IMR-90 (cell line): ENCODE results near the gene PLEKHB2. TPM values are rescaled to one million over a fixed set of nuclear protein-coding genes. Genes with fewer than 3 reads are reported as not detected.

Experiments used
- ATAC-seq: fragments of 200-7000 bp; cut with Tn5 transposase; 2 replicates; pipeline ENCODE4 v1.9.1; 2020; ENCODE audit warnings: low read depth, mild to moderate bottlenecking, moderate library complexity
- BruUV-seq: library from RNA; stranded (reverse); fragments of 400-500 nt; replicated peaks from 2 replicates; lab custom pipeline; 2021; lab: Mats Ljungman, UMichigan
- CTCF ChIA-PET: fragments of 300-600 bp; formaldehyde crosslinking; extraction: SDS; loops from one replicate; lab custom pipeline; 2021; ENCODE audit warnings: antibody characterized with exemption; lab: Yijun Ruan, JAX
- POLR2A ChIA-PET: fragments of 300-600 bp; sonication (Branson Sonifier 250); formaldehyde crosslinking; loops from one replicate; lab custom pipeline; 2022; ENCODE audit warnings: antibody characterized with exemption; ENCODE audit not compliant: unreplicated experiment; lab: Charles Lee
- DNase-seq: peaks from one replicate; pipeline ENCODE4 v3.0.0; 2013
- H2AFZ ChIP-seq: replicated peaks from 2 replicates; pipeline ENCODE3; 2013; ENCODE audit warnings: low read length, mild to moderate bottlenecking; ENCODE audit not compliant: poor library complexity
- H2AK5ac ChIP-seq: 2 replicates; pipeline ENCODE4 v1.6.1; 2013; ENCODE audit warnings: low read depth, low read length, inconsistent platforms
- H2AK9ac ChIP-seq: replicated peaks from 2 replicates; pipeline ENCODE3; 2013; ENCODE audit warnings: mild to moderate bottlenecking, low read depth, low read length, moderate library complexity; ENCODE audit not compliant: poor library complexity
- H2BK120ac ChIP-seq: 2 replicates; pipeline ENCODE4 v1.6.1; 2013; ENCODE audit warnings: low read depth, low read length, inconsistent platforms
- H2BK15ac ChIP-seq: 3 replicates; pipeline ENCODE4 v1.6.1; 2013; ENCODE audit warnings: low read depth, low read length, inconsistent platforms
- H2BK20ac ChIP-seq: 2 replicates; pipeline ENCODE4 v1.6.1; 2013; ENCODE audit warnings: low read depth, mild to moderate bottlenecking, inconsistent platforms, low read length, moderate library complexity
- H2BK5ac ChIP-seq: 2 replicates; pipeline ENCODE4 v1.6.1; 2013; ENCODE audit warnings: mild to moderate bottlenecking, low read depth, low read length, inconsistent platforms; ENCODE audit not compliant: poor library complexity, severe bottlenecking
- H3K14ac ChIP-seq: replicated peaks from 2 replicates; pipeline ENCODE4 v1.6.1; 2013; ENCODE audit warnings: low read depth, low read length, inconsistent platforms
- H3K18ac ChIP-seq: 2 replicates; pipeline ENCODE4 v1.6.1; 2013; ENCODE audit warnings: low read depth, low read length, control low read depth
- H3K23ac ChIP-seq: 2 replicates; pipeline ENCODE4 v1.6.1; 2013; ENCODE audit warnings: low read depth, low read length, inconsistent platforms
- H3K27ac ChIP-seq: 2 replicates; pipeline ENCODE4 v1.5.1; 2013; ENCODE audit warnings: mild to moderate bottlenecking, control low read depth, low read length; ENCODE audit not compliant: insufficient read depth
- H3K27me3 ChIP-seq: 2 replicates; pipeline ENCODE4 v1.6.1; 2013; ENCODE audit warnings: low read length; ENCODE audit not compliant: control insufficient read depth, insufficient read depth
- H3K36me3 ChIP-seq: 2 replicates; pipeline ENCODE4 v1.6.1; 2013; ENCODE audit warnings: low read length, mixed read lengths; ENCODE audit not compliant: control insufficient read depth, insufficient read depth
- H3K4ac ChIP-seq: 2 replicates; pipeline ENCODE4 v1.6.1; 2013; ENCODE audit warnings: low read depth, low read length, inconsistent platforms
- H3K4me1 ChIP-seq: 2 replicates; pipeline ENCODE4 v1.6.1; 2013; ENCODE audit warnings: low read length, mixed read lengths; ENCODE audit not compliant: control insufficient read depth, insufficient read depth
- H3K4me2 ChIP-seq: 2 replicates; pipeline ENCODE4 v1.6.1; 2013; ENCODE audit warnings: low read depth, mild to moderate bottlenecking, control low read depth, low read length, moderate library complexity
- H3K4me3 ChIP-seq: 2 replicates; pipeline ENCODE4 v1.5.1; 2013; ENCODE audit warnings: low read depth, mild to moderate bottlenecking, control low read depth, low read length, moderate library complexity; ENCODE audit not compliant: insufficient read depth
- H3K56ac ChIP-seq: 2 replicates; pipeline ENCODE4 v1.6.1; 2013; ENCODE audit warnings: low read length, inconsistent platforms; ENCODE audit not compliant: insufficient read depth; ENCODE audit errors: extremely low read depth
- H3K79me1 ChIP-seq, 2 experiments: 2 replicates each; pipeline ENCODE4 v1.6.1; 2013; ENCODE audit warnings: low read length in 2 of 2, inconsistent platforms in 1 of 2, low read depth in 1 of 2
- H3K9ac ChIP-seq: 2 replicates; pipeline ENCODE4 v1.6.1; 2013; ENCODE audit warnings: low read depth, low read length, control low read depth
- H3K9me1 ChIP-seq: 2 replicates; pipeline ENCODE4 v1.6.1; 2013; ENCODE audit warnings: low read length, inconsistent platforms; ENCODE audit not compliant: insufficient read depth
- H3K9me3 ChIP-seq: 2 replicates; pipeline ENCODE4 v1.6.1; 2013; ENCODE audit warnings: low read length; ENCODE audit not compliant: control insufficient read depth, insufficient read depth
- H4K20me1 ChIP-seq: 2 replicates; pipeline ENCODE4 v1.6.1; 2013; ENCODE audit warnings: low read length, inconsistent platforms; ENCODE audit not compliant: insufficient read depth
- H4K5ac ChIP-seq: 2 replicates; pipeline ENCODE4 v1.6.1; 2013; ENCODE audit warnings: mild to moderate bottlenecking, low read depth, low read length, control low read depth
- H4K8ac ChIP-seq, 2 experiments: 2 replicates each; pipeline ENCODE4 v1.6.1; 2013; ENCODE audit warnings: low read depth in 2 of 2, low read length in 2 of 2, control low read depth in 1 of 2, inconsistent platforms in 1 of 2
- H4K91ac ChIP-seq: 2 replicates; pipeline ENCODE4 v1.6.1; 2013; ENCODE audit warnings: low read depth, low read length, inconsistent platforms; ENCODE audit not compliant: insufficient read depth
- BHLHE40 ChIP-seq: fragments of 150-350 bp; IDR thresholded peaks from 2 replicates; pipeline ENCODE4 v1.6.1; 2016; ENCODE audit warnings: mild to moderate bottlenecking, low read depth, low read length
- CEBPB ChIP-seq: IDR thresholded peaks from 2 replicates; pipeline ENCODE4 v1.6.1; 2012; ENCODE audit warnings: low read depth, low read length, improper control_type of control experiment
- CHD1 ChIP-seq: IDR thresholded peaks from 2 replicates; pipeline ENCODE4 v1.6.1; 2012; ENCODE audit warnings: low read depth, low read length, improper control_type of control experiment
- FOS ChIP-seq: fragments of 150-350 bp; IDR thresholded peaks from 2 replicates; pipeline ENCODE4 v1.6.1; 2016; ENCODE audit warnings: low read depth, low read length
- MAFK ChIP-seq: IDR thresholded peaks from 2 replicates; pipeline ENCODE4 v1.6.1; 2012; ENCODE audit warnings: low read depth, low read length, improper control_type of control experiment
- MXI1 ChIP-seq: IDR thresholded peaks from 2 replicates; pipeline ENCODE4 v1.6.1; 2012; ENCODE audit warnings: low read depth, mild to moderate bottlenecking, low read length, moderate library complexity, borderline replicate concordance
- NFE2L2 ChIP-seq: fragments of 150-350 bp; IDR thresholded peaks from 2 replicates; pipeline ENCODE4 v1.6.1; 2016; ENCODE audit warnings: low read depth, mild to moderate bottlenecking, low read length
- POLR2A ChIP-seq: IDR thresholded peaks from 2 replicates; pipeline ENCODE4 v1.6.1; 2012; ENCODE audit warnings: mild to moderate bottlenecking, low read depth, low read length
- RAD21 ChIP-seq: IDR thresholded peaks from 2 replicates; pipeline ENCODE4 v1.6.1; 2012; ENCODE audit warnings: low read length, improper control_type of control experiment
- RCOR1 ChIP-seq: IDR thresholded peaks from 2 replicates; pipeline ENCODE4 v1.6.1; 2012; ENCODE audit warnings: mild to moderate bottlenecking, low read length, improper control_type of control experiment; ENCODE audit not compliant: insufficient replicate concordance
- SMC3 ChIP-seq: fragments of 150-350 bp; IDR thresholded peaks from 2 replicates; pipeline ENCODE4 v1.6.1; 2016; ENCODE audit warnings: low read depth, mild to moderate bottlenecking, antibody characterized with exemption, low read length, moderate library complexity
- WGBS, 2 experiments: methylation state at CpG; one replicate each; pipeline versions ENCODE4 v1.1.5 to v1.1.7; 2013; ENCODE audit warnings: missing lambda C conversion rate in 2 of 2; ENCODE audit not compliant: insufficient read length in 1 of 2; ENCODE audit errors: extremely low coverage in 2 of 2; 5-methylcytosine and 5-hydroxymethylcytosine counted together
- dilution Hi-C: fragments of 300-500 bp; cut with HindIII; formaldehyde crosslinking; loops from one replicate; pipeline ENCODE4 v1.14.3; 2018; ENCODE audit warnings: low sequenced_read_pairs; ENCODE audit not compliant: unreplicated experiment
- in situ Hi-C: fragments of 300-500 bp; cut with MboI; formaldehyde crosslinking; loops from 3 replicates; pipeline ENCODE4 v1.14.3; 2019; ENCODE audit warnings: low sequenced_read_pairs, inconsistent platforms, mixed read lengths
- intact Hi-C: fragments of 100-400 bp; cut with micrococcal nuclease; formaldehyde crosslinking; loops from 2 replicates; pipeline ENCODE4 v1.10.0; 2022
- polyA plus RNA-seq, 3 experiments: library from polyadenylated mRNA; depleted of rRNA; stranded (reverse); fragments of >200 nt; gene quantifications; 2 replicates each; pipeline ENCODE4 v1.2.3, GENCODE V29; 2012; ENCODE audit warnings: low replicate concordance in 1 of 3
- total RNA-seq: library from RNA; depleted of rRNA; stranded (reverse); fragments of >200 nt; gene quantifications from 2 replicates; pipeline ENCODE4 v1.2.3, GENCODE V29; 2012
- TF ChIP-seq, protein P1 (sequence below): fragments of 150-350 bp; IDR thresholded peaks from 2 replicates; pipeline ENCODE4 v1.6.1; 2017; ENCODE audit warnings: mild to moderate bottlenecking, antibody characterized with exemption, low read length, low read depth
- TF ChIP-seq, protein P2 (sequence below): fragments of 150-350 bp; IDR thresholded peaks from 2 replicates; pipeline ENCODE4 v1.6.1; 2016; ENCODE audit warnings: low read depth, mild to moderate bottlenecking, low read length, moderate library complexity, borderline replicate concordance
- TF ChIP-seq, protein P3 (sequence below): conservative IDR thresholded peaks from 2 replicates; pipeline ENCODE4 v1.5.1; 2012; ENCODE audit warnings: mild to moderate bottlenecking, low read depth, low read length, improper control_type of control experiment

PLEKHB2 gene
- total and polyA plus RNA-seq, 2 of the 4 experiments (the other 2 are of a cell fraction): 62.9 to 82.1 TPM

GRCh38 chr2:131113566-131114227, 8.6 kb downstream of the PLEKHB2 start:
- H2BK5ac ChIP-seq: no peak overlapping the region
- POLR2A ChIA-PET: no interaction called here

More at GRCh38 chr2:131113566-131114227, 8.6 kb downstream of the PLEKHB2 start:
- ATAC-seq (no peak), DNase-seq (no peak)
- no peak overlapping the region for H3K4me3 ChIP-seq
- H2AK5ac ChIP-seq: no peak overlapping the region
- no peak overlapping the region for H3K4ac ChIP-seq
- no peak for TF ChIP-seq MXI1
- no peak for TF ChIP-seq RAD21
- TF ChIP-seq, protein P1, sequence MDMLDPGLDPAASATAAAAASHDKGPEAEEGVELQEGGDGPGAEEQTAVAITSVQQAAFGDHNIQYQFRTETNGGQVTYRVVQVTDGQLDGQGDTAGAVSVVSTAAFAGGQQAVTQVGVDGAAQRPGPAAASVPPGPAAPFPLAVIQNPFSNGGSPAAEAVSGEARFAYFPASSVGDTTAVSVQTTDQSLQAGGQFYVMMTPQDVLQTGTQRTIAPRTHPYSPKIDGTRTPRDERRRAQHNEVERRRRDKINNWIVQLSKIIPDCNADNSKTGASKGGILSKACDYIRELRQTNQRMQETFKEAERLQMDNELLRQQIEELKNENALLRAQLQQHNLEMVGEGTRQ: no peak
- TF ChIP-seq MAFK: no peak
- TF ChIP-seq, protein P2, sequence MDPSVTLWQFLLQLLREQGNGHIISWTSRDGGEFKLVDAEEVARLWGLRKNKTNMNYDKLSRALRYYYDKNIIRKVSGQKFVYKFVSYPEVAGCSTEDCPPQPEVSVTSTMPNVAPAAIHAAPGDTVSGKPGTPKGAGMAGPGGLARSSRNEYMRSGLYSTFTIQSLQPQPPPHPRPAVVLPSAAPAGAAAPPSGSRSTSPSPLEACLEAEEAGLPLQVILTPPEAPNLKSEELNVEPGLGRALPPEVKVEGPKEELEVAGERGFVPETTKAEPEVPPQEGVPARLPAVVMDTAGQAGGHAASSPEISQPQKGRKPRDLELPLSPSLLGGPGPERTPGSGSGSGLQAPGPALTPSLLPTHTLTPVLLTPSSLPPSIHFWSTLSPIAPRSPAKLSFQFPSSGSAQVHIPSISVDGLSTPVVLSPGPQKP: no peak
- no peak for TF ChIP-seq CEBPB
- no peak for TF ChIP-seq NFE2L2
- no peak for TF ChIP-seq POLR2A
- TF ChIP-seq CHD1: no peak
- TF ChIP-seq SMC3: no peak
- TF ChIP-seq, protein P3, sequence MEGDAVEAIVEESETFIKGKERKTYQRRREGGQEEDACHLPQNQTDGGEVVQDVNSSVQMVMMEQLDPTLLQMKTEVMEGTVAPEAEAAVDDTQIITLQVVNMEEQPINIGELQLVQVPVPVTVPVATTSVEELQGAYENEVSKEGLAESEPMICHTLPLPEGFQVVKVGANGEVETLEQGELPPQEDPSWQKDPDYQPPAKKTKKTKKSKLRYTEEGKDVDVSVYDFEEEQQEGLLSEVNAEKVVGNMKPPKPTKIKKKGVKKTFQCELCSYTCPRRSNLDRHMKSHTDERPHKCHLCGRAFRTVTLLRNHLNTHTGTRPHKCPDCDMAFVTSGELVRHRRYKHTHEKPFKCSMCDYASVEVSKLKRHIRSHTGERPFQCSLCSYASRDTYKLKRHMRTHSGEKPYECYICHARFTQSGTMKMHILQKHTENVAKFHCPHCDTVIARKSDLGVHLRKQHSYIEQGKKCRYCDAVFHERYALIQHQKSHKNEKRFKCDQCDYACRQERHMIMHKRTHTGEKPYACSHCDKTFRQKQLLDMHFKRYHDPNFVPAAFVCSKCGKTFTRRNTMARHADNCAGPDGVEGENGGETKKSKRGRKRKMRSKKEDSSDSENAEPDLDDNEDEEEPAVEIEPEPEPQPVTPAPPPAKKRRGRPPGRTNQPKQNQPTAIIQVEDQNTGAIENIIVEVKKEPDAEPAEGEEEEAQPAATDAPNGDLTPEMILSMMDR: no peak
- TF ChIP-seq BHLHE40: no peak
- no peak for TF ChIP-seq RCOR1
- no peak for TF ChIP-seq FOS
- H3K4me2 ChIP-seq: no peak overlapping the region
- H4K91ac ChIP-seq: no peak overlapping the region
- H3K9me1 ChIP-seq: peaks cover 13% of the 10 kb centered on the region; the same call in 1 of the 2 replicates
- no peak overlapping the region for H2BK15ac ChIP-seq
- no peak overlapping the region for H2AFZ ChIP-seq
- in situ Hi-C loops (loop anchor here (25.0 kb wide), 2 partner anchors 399 to 751 kb away; partner anchors contain the start of gene PTPN18), dilution Hi-C loops (no loop called here), intact Hi-C loops (no loop called here)
- H2BK120ac ChIP-seq: no peak overlapping the region
- H3K9me3 ChIP-seq: no peaks in the 10 kb centered on the region
- H2BK20ac ChIP-seq: no peak overlapping the region
- H3K9ac ChIP-seq: no peak overlapping the region
- no peak overlapping the region for H3K27ac ChIP-seq
- CTCF ChIA-PET: no interaction called here
- BruUV-seq: no TSS peak
- H4K8ac ChIP-seq: no peak overlapping the region
- H3K14ac ChIP-seq: no peak overlapping the region
- H3K18ac ChIP-seq: no peak overlapping the region
- H3K79me1 ChIP-seq: peaks cover 33 to 58% of the 10 kb centered on the region in 2 experiments
- no CpG with 5 or more reads among the region's 7 CpGs for WGBS, 2 experiments
- no peak overlapping the region for H2AK9ac ChIP-seq
- no peak overlapping the region; the same call in 1 of the 2 replicates for H3K23ac ChIP-seq
- peaks cover 2% of the 10 kb centered on the region for H3K36me3 ChIP-seq
- no peak overlapping the region for H3K56ac ChIP-seq
- H4K20me1 ChIP-seq: peaks cover 44% of the 10 kb centered on the region
- no peak overlapping the region for H4K5ac ChIP-seq
- peaks cover 4% of the 10 kb centered on the region for H3K4me1 ChIP-seq
- no peaks in the 10 kb centered on the region for H3K27me3 ChIP-seq
